T-helper 1 cell treated with Interleukin-12 subunit alpha and Interleukin-12 subunit beta and Interleukin-4 antibody, amounts not matched to agents 30 μg/mL and 1 μg/mL, for 36 hours (primary cell): Measurements from ENCODE around the gene DGKQ.

Experiments used
- H3K27ac Mint-ChIP-seq: one replicate; pipeline ENCODE4 v1.8.0; 2021; ENCODE audit warnings: mild to moderate bottlenecking, mixed read lengths
- H3K27me3 Mint-ChIP-seq: one replicate; pipeline ENCODE4 v1.8.0; 2021; ENCODE audit warnings: low read depth, mixed read lengths
- H3K36me3 Mint-ChIP-seq: one replicate; pipeline ENCODE4 v1.8.0; 2021; ENCODE audit warnings: low read depth, mixed read lengths
- H3K4me1 Mint-ChIP-seq: one replicate; pipeline ENCODE4 v1.8.0; 2021; ENCODE audit warnings: low read depth, mixed read lengths
- H3K4me3 Mint-ChIP-seq: one replicate; pipeline ENCODE4 v1.8.0; 2021; ENCODE audit warnings: mild to moderate bottlenecking, moderate library complexity, mixed read lengths
- H3K9me3 Mint-ChIP-seq: one replicate; pipeline ENCODE4 v1.8.0; 2021; ENCODE audit warnings: mixed read lengths

DGKQ gene

DNA sequence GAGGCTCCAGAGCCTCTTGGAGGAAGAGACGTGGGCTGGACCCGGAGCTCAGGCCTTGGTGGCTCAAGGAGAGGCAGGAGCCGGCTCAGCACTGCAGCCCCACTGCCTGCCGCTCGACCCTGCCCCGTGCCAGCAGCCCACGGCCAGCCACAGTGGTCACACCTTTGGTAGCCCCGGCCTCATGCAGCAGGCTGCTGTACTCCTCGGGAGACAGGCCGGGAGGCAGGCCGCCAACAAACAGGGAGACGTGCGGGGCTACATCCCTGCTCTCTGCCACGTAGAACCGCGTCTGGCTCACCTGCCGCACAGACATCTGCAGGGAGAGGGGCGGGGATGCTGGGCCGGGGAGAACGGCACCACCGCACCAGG is 7.6 kb downstream of the DGKQ start:
- H3K9me3 Mint-ChIP-seq: no peaks in the 10 kb centered on the region
- H3K27me3 Mint-ChIP-seq: no peaks in the 10 kb centered on the region
- H3K4me1 Mint-ChIP-seq: peaks cover 4% of the 10 kb centered on the region
- no peaks in the 10 kb centered on the region for H3K36me3 Mint-ChIP-seq
- no peak overlapping the region for H3K27ac Mint-ChIP-seq
- no peak overlapping the region for H3K4me3 Mint-ChIP-seq

DNA sequence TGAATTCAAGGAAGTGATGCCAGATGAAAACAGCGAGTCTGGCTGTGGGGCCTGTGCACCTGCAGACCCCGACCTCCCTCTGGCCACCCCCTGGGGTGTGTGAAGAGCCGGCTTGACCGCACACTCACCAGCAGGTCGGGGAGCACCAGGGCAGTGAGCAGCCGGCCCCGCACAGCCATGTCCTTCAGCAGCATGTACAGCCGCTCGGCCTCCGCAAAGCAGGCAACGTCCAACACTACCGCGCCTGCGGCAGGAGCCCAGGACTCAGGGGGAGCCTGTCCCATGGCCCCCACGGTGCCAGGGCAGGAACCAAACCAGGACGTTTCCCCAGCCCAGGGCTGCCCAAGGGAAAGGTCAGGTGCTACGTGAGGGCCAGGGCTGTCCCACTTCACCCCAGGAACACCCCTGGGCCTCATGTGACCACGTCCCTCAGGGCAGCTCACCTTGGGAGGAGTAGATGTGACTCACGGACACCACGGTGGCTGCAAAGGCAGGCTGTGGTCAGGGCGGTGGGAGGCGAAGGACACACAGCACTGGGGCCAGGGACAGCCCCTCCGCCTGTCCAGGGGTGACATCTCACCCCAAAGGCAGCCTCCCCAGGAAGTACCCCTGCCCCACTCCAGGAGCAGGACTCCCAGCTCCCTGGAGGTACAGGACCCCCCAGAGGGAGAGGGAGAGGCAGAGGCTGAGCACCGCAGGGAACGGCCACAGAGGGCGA is 8.2 kb downstream of the DGKQ start:
- Mint-ChIP-seq H3K27me3 (no peaks in the 10 kb centered on the region), H3K36me3 (no peaks in the 10 kb centered on the region), H3K27ac (no peak overlapping the region), H3K4me1 (no peaks in the 10 kb centered on the region), H3K9me3 (no peaks in the 10 kb centered on the region), H3K4me3 (no peak overlapping the region)

DNA sequence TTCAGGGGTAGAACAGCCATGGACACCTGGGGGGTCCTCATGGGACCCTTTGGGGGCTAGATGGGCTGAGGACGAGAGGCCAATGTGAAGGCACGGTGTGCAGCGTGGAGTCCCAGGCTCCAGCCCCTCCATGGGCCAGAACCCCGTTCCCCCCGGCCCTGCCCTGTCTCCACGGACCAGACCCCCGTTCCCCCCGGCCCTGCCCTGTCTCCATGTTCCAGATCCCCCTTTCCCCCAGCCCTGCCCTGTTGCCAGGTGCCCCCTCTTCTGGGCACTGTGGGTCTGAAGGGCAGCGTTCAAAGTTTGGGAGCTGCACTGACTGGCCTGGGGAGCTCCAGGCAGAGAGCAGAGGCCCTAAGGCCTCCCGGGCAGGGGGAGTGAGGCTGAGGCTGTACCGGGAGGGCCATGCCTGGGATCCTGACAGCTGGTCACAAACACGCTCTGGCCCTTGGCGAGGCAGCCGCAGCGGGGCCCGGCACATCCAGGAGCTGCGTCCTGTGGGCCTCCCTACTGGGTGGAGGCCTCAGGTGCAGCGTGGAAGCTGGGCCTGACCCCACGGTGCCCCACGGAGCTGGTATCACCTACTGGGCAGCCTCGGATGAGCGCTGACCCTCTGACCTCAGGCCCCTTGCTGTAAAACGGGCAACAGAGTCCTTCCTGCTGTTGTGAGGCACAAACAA is 8.9 kb downstream of the DGKQ start:
- Mint-ChIP-seq H3K27me3 (no peaks in the 10 kb centered on the region), H3K9me3 (no peaks in the 10 kb centered on the region), H3K36me3 (no peaks in the 10 kb centered on the region), H3K4me1 (no peaks in the 10 kb centered on the region), H3K27ac (no peak overlapping the region), H3K4me3 (no peak overlapping the region)

DNA sequence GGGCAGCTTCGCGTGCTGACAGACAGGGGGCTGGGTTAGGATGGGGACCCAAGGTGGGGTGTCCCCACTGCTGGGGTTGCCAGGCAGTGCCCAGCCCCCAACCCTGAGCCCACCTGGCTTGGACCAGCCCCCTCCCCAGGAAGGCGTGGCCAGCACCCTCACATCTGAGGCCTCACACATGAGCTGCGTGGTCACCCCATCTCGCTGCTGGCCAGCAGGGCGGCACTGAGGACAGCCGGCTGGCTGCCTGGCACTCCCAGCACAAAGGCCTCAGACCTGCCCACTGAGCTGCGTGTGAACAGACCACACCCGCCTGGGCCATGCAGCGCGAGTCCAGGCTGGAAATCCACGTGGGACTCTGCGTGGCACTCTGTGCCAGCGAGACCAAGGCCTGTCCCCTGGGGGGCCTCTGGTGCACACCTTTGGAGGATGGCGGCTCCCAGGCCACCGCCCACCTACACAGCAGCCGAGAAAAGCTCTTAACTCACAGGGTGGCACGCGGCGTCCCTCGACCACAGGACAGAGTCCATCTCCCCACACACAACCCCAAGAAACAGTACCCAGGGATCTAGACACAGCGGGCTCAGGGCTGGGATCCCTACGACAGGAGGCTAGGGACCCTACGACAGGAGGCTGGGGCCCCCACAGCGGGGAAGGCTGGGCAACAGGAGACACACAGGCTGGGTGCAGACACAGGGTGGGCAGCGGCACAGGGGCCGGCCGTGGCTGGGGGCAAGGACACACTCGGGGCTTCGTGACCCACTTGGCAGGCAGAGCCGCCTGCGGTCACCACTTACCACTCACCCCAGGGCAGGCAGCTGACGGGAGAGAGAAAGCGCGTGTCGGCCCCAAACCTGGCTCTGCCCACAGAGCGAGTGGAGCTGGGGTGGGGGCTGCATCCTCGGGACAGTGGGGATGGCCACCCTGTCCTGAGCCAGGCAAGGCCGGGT is 9.8 kb downstream of the DGKQ start:
- Mint-ChIP-seq H3K4me1 (no peaks in the 10 kb centered on the region), H3K36me3 (no peaks in the 10 kb centered on the region), H3K4me3 (no peak overlapping the region), H3K27me3 (no peaks in the 10 kb centered on the region), H3K9me3 (no peaks in the 10 kb centered on the region), H3K27ac (no peak overlapping the region)

DNA sequence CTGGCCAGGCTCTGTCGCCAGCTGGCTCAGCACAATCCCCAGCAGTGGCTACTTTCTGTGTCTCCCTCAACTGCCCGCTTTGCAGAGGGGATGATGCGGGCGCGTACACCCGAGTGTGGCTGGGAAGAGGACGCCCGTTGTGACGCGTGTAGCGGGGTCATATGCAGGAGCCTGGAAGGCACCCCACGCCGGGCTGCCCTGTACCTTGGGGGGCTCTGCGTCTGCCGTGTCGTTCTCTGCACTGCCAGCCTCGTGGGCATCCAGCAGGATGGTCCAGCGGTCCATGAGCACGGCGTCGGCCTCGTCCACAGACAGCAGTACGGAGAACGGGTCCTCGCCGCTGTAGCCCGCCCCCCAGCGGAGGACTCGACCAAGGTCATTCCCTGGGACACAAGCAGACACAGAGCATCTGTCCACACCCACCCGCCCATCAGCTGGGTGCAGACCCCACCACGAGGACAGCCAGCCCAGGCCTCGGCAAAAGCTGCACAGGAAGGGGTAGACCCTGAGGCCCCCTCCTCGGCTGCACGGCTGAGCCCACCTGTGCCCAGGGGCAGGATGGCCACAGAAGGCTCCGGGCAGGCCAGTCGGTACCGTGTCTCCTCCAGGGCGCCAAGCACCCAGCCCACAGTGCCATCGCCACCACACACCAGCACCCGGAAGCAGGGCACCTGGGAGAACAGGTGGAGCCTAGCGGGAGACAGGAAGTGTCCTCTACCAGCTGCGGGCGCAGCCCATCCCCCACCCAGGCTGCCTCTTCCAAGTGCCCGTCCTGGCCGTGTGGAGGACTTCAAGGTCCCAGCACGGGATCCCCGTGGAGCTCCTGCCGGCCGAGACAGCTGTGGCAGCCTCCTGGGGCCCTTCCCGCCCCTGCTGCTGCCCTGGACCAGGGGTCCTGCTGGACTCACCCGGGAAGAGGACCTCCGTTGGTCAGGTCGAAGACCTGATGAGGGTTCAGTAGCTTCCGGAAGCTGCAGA is 10.8 kb downstream of the DGKQ start:
- Mint-ChIP-seq H3K4me3 (no peak overlapping the region), H3K4me1 (no peaks in the 10 kb centered on the region), H3K27ac (no peak overlapping the region)

DNA sequence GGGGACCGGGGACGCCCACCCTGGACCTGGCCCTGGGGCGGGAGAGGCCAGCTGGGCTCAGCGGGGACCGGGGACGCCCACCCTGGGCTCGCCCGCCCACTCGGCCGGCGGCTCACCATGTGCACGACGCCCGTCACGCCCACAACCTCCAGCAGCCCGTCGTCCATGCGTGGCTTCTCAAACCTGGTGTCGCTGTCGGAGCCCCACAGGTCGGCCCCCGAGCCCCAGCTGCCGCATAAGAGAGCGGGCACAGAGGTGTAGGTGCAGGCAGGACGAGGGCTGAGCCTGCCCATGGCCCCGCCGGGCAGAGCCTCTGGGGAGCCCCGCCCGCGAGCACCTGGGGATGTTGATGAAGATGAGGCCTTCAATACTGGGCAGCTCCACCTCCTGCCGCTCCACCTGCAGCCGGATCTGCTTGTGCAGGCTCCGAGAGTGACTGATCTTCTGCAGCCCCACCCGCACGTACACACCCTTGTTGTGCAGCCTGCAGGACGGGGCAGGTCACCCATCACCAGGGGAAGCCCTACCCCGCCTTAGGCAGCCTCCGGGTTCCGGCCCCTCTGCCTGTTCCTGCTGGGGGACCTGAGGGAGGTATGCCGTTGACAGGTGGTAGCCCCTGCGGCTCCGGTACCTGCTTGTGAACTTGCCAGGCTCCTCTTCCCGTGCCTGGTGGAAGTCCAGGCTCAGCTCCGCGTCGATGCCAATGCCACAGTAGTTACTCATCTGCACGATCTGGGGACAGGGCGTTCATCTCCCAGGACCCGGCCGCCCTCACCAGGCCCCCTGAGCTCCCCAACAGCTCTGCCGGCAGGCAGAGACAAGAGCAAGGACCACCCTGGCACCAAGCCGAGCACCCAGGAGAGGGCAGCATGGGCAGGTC is 11.8 kb downstream of the DGKQ start:
- H3K4me3 Mint-ChIP-seq: no peak overlapping the region
- no peaks in the 10 kb centered on the region for H3K36me3 Mint-ChIP-seq

More for the DNA sequence above, 10.8 kb downstream of the DGKQ start:
- no peaks in the 10 kb centered on the region for H3K36me3 Mint-ChIP-seq
- no peaks in the 10 kb centered on the region for H3K27me3 Mint-ChIP-seq
- H3K9me3 Mint-ChIP-seq: no peaks in the 10 kb centered on the region

DNA sequence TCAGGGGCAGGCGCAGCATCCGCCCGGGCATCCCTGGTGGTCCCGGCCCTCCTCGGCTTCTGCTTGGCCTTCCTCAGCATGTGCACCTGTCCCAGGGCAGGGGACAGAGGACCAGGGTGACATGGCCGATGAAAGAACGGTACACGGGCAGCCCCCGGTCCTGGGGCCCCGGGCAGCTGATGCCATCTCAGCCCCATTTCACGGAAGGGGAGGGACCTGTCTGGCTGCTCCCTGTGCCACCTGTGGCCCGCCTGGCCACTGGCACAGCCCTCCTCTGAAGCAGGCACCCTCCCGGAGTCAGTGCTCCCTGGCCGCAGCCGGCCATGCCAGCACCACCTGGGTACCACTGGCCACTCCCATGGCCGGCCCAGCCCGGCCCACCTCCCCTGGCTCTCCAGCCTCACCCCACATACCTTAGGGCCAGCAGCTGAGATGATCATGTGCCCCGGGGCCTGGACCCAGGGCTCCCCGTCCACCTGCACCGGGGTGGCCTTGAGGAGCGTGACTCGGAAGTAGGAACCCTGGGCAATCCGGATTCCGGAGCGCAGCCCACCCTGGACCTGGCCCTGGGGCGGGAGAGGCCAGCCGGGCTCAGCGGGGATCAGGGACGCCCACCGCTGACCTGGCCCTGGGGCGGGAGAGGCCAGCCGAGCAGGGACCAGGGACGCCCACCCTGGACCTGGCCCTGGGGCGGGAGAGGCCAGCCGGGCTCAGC is 12.6 kb downstream of the DGKQ start:
- no peak overlapping the region for H3K4me3 Mint-ChIP-seq
- no peaks in the 10 kb centered on the region for H3K9me3 Mint-ChIP-seq
- no peaks in the 10 kb centered on the region for H3K36me3 Mint-ChIP-seq
- no peaks in the 10 kb centered on the region for H3K27me3 Mint-ChIP-seq
- H3K4me1 Mint-ChIP-seq: no peaks in the 10 kb centered on the region
- H3K27ac Mint-ChIP-seq: no peak overlapping the region

More for the DNA sequence above, 11.8 kb downstream of the DGKQ start:
- H3K27ac Mint-ChIP-seq: no peak overlapping the region
- no peaks in the 10 kb centered on the region for H3K4me1 Mint-ChIP-seq
- no peaks in the 10 kb centered on the region for H3K27me3 Mint-ChIP-seq
- no peaks in the 10 kb centered on the region for H3K9me3 Mint-ChIP-seq

DNA sequence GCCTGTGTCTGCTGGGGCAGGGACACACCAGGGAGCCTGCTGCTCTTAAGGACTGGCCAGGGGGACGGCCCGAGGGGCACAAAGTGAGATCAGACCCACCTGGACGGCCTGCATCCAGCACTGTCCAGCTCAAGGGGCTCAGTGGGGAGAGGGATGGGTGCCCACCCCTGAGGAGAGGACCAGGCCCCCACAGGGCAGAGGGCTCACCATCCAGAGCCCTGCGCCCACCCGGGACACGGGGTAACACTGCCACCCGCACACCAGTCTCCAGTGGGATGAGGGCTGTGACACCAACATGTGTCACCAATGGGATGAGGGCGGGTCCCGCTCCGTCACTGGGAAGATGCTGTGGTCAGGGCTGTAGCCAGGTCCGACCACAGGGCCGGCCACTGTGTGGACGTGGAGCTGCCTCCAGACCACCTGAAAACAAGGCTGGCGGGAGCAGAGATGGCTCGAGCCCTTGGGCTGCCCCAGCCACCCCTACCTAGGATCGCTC is 13.2 kb downstream of the DGKQ start:
- Mint-ChIP-seq H3K27ac (no peak overlapping the region), H3K36me3 (no peaks in the 10 kb centered on the region), H3K9me3 (no peaks in the 10 kb centered on the region)

DNA sequence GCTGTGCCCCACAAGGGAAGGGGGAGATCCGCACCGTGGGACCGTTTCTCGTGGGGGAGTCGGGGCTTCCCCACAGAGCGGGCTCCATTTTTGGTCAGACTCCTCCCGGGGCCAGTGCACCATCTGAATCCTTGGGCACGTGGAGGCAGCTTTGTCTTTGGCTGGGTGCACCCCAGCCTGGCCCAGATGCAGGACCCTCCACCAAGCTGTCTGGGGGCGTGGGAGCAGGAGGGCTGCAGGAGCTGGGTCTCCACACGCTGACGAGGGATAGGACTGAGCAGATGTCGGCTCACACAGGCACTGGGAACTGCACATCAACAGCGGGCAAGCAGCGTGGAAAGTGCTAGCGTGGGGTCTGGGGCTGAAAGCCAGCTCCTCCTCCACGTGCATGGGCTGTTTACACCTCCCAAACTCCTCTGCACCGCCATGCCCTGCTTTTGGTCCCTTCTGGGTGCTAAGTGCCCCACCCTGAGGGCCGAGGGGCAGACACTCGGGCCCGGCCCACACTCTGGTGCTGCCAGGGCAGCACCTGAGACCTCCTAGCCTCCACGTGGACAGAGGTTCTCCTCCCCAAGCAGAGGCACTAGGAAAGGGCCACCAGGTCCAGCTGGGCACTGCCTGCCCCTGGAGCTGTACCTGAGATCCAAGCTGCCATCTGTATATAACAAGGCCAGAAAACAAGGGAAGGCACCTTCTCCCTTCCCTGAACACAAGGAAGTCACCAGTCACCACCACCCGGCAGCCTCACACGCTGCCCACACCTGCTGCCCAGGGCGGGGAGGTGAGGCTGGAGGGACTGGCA is 13.8 kb downstream of the DGKQ start:
- no peak overlapping the region for H3K4me3 Mint-ChIP-seq
- H3K36me3 Mint-ChIP-seq: no peaks in the 10 kb centered on the region

More for the DNA sequence above, 13.2 kb downstream of the DGKQ start:
- Mint-ChIP-seq H3K27me3 (no peaks in the 10 kb centered on the region), H3K4me3 (no peak overlapping the region), H3K4me1 (no peaks in the 10 kb centered on the region)

DNA sequence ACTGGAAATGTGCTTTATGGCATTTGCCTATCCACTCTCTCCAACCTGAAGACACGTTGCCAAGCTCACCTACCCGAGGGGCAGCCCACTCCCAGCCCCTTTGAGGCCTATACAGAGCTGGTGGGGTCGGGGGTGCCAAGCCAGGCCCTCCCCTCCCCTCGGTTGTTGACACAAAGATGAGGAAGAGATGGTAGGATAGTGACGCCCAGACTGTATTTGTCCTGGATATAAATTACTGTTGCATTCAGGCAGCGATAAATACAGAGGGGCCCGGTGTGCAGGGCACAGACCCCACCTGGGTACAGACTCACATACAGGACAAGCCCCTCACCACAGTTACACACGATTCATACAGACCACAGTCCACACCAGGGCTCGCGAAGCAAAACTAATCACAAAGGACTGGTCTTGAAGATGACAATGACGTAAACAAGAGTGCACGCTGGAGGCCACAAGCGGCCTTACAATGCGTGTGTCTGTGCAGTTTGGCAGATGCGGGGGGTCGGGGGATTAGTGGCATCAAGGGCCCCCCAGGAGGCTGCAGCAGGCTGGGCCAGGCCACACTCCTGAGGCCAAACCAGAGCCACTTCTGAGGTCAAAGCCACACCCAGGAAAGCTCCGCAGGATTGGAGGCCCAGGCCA is 14.6 kb downstream of the DGKQ start:
- Mint-ChIP-seq H3K4me3 (no peak overlapping the region), H3K9me3 (no peaks in the 10 kb centered on the region), H3K27me3 (no peaks in the 10 kb centered on the region), H3K4me1 (no peaks in the 10 kb centered on the region), H3K27ac (no peak overlapping the region), H3K36me3 (no peaks in the 10 kb centered on the region)

More for the DNA sequence above, 13.8 kb downstream of the DGKQ start:
- H3K9me3 Mint-ChIP-seq: no peaks in the 10 kb centered on the region
- H3K27ac Mint-ChIP-seq: no peak overlapping the region
- no peaks in the 10 kb centered on the region for H3K4me1 Mint-ChIP-seq
- no peaks in the 10 kb centered on the region for H3K27me3 Mint-ChIP-seq

DNA sequence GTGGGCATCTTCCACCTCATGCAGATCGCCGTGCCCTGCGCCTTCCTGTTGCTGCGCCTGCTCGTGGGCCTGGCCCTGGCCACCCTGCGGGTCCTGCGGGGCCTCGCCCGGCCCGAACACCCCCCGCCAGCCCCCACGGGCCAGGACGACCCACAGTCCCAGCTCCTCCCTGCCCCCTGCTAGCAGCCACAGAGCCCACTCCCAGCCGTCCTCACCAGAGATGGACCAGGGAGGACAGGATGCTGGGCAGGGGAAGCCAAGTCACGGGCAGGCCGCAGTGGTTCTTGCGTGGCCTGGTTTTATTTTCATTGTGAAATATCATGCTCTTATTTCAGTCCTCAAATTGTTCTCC is 15.1 kb downstream of the DGKQ start:
- Mint-ChIP-seq H3K27ac (no peak overlapping the region), H3K36me3 (no peaks in the 10 kb centered on the region), H3K4me1 (no peaks in the 10 kb centered on the region), H3K4me3 (no peak overlapping the region), H3K9me3 (no peaks in the 10 kb centered on the region), H3K27me3 (no peaks in the 10 kb centered on the region)
